GM18502 (cell line): ENCODE data around the gene GSTO2.

Experiments used
- ATAC-seq: cut with Tn5 transposase; IDR thresholded peaks from one replicate; pipeline ENCODE4 v1.9.1; 2021; ENCODE audit warnings: mild to moderate bottlenecking; ENCODE audit not compliant: unreplicated experiment, poor library complexity

Gene GSTO2

DNA sequence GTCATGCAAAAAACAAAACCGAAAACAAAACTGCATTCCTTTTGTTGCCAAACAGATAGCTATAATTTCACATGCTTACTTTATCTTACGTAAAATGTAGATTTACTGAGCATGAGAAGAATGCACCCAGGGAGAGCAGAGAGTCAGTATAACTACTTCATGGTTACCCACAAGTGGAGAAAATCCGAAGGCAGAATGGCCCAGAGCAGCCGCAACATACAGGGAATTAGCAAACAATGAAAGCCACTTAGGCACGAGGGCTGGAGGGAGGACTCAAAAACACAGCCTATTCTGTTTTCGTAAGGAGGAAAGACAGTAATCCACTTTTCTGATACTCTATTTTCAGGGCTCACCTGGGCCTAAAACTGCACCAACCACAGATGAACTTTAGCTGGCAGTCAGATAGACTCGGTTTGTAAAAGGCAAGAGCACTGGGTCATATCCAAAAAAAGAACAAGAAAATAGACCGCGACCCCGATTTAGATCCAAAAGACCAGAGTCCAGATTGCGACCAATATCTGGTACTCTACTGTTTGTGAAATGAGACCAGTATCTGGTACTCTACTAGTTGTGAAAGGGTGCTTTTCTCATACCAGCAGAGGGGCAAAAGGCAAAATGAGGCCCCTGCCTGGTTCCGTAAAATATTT lies 68.0 kb downstream of the GSTO2 start:
- ATAC-seq, result peak; percentile 35

DNA sequence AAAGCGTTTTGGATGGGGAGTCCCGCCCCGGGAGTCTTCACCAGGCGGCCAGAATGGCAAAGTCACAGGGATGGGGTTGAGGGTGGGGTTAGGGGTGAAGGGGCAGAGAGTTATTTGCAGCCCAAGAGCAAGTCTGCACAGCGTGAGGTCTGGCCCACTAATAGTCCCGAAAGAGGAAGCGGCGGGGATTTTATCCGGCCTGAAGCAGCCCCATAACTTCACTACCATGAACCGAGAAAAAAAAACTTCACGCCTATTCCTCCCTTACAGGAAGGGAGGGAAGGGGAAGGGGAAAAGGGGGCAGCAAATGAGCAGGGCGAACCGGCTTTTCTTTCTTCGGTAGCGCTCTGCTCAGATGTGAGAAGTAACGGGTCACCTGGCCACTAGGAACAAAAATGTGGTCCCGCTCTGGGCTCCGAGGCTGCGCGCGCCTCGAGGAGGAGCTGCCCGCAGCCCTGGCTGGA lies 68.6 kb downstream of the GSTO2 start:
- ATAC-seq, result peak; percentile 52

DNA sequence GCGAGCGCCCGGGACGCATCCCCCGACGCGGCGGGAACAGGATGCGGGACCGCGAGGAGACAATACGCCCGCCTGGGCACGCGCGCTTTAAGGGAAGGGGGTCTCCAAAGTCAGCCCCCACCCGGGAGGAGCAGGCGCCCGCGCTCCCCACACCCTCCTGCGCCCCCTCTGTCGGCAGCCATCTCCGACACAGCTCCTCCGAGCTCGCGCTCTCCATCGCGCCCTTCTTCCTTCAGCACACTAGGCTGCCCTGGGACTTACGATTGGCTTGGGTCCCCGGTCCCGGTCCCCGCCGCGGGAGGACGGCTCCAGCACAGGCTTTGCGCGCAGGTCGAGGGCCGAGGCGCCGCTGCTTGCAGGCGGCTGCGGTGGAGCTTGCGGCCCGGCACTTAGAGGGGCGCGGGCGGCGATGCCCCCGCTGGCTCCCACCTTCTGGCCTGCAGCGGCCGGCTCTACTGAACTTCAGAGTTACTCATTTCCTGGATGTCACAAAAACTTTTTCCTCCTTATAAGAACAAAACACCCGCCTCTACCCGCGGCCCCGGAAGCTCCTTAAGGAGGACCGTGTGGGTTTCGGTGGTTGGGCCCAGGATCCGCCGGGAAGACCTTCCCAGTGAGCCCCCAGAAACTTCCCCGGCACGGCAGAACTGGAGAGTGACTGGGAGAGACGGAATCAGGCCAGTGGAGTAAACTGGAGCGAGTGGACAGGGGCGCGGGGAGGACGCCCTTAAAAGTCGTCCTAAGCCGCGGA lies 69.2 kb downstream of the GSTO2 start, which contains the start of gene ITPRIP:
Gene ITPRIP, minus strand, starts transcription at position 481 of the 751 bp plus-strand sequence. CDS start 22,414 bp downstream, outside the sequence.
- peak; percentile 73 for ATAC-seq

DNA sequence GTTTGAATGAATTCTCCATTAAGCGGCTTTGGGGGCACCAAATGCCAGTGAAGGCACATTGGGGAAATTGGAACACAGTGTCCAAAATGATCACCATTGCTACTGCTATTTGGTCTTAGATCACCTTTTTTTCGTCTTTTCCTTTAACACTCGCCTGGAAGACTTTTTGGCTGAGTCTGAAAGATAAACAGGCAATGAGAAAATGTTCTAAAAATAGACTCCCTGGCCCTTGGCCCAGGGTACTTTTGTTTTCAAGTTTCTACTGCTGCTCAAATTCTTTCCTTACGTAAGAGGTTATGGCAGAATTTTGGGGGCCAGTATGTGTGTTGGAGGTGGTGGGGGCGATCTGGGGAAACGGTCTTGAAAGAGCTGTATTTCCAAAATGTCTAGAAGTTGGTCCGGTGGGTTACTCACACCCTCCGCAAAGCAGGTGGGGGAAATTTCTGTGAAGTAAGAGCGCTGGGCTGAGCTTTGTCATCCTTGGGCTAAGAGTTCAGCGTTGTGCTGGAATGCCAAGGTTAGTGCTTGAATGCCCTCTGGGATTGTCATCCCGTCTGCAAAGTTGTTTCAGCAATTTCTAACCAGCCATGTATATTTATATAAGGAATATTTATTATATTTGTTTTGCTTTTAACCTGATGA lies 70.6 kb downstream of the GSTO2 start:
- ATAC-seq, result no peak

DNA sequence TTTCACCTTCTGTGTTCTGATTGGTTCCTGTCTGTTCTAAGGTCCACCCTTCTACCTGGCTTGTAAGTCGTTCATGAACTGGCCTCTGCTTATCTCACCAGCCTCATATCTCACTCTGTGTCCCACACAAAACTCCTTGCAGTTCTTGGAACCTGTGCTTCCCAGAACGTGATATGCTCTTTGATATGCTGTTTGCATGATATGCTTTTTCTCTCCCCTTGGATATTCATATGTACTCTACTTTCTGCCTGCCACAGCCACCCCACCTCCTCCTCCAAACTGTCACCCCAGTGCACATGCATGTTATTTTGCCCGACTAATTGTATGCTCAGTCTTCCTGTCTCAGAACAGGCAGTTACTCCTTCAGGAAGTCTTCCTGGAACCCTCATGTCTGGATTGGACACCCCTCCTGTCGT lies 71.1 kb downstream of the GSTO2 start:
- ATAC-seq, result no peak

DNA sequence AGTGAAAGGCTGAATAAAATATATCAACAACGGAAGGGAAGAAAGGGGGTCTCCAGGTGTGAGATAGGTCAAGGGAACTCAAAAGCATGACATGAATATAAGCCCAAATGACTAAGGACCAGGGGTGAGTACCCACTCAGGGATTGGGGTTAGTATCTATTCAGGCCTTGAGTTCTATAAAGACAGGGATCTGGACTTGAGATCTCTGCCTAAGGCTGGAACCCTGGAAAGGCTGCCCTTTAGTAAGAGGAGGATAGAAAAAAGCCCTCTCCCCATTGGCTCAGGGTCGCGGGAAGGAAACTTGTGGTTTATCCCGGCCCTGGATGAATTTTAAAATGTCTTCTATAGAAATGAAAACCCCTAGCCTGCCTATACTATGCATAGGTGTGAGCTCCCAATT lies 71.7 kb downstream of the GSTO2 start:
- ATAC-seq, result no peak

DNA sequence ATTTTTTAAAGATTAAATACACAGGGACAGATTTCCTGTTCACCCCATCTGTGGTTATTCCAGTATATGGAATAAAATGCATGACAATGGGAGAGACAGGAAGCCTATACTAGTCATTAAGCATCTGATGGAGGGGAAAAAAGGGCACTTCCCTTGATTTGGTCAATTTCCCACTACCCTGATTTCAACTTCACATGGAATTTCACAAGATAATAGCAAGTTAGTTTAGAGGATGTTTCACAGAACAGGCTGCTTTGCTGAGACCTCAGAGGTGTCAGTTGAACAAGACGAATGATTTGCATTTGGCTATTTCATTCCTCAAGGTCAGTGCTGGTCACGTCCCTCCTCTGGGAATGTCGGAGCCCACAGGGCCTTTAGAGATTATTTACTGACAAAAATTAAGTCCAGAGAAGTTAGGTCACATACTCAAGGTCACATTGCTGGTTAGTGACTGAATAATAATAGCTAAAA lies 74.0 kb downstream of the GSTO2 start:
- ATAC-seq, result no peak

DNA sequence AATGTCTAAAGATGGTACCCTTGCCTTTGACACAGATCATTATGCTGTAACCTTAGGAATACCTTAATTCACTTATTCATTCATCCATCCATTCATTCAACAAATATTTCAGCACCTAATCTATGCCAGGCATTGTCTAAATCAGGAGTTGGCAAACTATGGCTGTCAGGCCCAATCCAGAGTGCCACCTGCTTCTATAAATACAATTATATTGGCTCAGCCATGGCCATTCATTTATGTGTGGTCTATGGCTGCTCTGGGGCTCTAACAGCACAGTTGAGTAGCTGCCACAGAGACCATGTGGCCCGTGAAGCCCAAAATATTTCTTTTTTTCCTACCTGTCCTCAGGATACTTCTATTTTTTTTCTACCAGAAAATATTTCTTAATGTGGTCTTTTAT lies 75.2 kb downstream of the GSTO2 start:
- no peak for ATAC-seq

DNA sequence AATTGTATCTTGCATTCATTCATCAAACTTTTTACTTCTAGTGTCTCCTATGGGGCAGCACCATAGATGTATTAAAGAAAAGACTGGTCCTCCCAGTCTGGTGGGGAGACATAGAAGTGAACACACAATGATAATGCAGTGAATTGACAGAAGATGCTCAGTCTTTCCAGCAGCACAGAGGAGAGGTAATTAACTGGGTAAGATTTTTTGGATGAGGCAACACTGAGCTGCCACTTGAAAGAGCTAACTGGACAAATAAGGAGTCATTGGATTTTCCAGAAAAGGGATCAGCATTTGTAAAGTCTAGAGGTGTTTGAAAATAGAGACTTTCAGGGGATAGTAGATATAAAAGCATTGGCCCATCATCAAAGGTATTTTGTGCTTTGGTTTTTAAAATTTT lies 76.5 kb downstream of the GSTO2 start:
- no peak for ATAC-seq

DNA sequence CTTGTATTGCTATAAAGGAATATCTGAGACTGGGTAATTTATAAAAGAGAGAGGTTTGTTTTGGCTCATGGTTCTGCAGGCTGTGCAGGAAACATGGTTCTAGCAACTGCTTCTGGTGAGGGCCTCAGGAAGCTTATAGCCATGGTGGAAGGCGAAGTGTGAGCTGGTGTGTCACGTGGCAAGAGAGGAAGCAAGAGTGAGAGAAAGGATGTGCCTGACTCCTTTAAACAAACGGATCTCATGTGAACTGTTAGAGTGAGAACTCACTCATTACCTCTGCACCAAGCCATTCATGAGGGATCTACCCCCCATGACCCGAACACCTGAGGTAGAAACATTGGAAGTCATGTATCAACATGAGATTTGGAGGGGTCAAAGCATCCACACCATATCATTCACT lies 77.0 kb downstream of the GSTO2 start:
- ATAC-seq, result no peak

DNA sequence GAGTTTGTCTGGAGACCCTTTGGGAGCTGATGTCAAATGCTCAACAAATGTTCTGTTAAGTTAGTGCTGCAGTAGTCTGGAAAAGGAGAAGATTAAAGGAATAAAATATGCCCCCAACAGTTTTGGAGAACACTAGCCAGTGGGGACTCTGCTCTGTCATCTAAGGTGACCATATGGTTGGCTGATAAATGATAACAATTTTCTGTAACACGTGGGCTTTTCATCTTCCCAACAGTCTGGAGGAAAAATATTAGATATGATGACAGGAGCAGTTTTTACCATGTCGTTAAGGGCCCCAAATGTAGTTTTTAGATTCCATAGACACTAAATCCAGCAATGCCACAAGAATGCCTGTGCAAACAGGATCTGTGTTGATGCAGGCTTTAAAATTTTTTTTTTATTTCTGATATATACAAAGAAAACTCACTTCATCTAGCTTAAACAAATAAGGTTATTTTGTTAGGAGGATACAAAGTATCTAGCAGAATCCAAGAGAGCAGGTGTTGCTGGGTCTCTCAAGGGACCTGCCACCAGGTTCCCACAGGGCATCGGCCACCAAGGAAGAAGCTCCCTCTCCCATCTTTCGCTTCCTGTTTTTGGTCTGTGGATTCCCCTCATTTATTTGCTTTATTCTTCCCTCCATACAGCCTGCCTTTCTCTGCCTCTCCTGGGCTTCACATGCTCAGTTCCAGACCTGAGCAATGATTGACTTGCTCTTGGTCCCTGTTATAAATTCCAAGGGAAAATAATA lies 78.5 kb downstream of the GSTO2 start:
- ATAC-seq, result no peak

DNA sequence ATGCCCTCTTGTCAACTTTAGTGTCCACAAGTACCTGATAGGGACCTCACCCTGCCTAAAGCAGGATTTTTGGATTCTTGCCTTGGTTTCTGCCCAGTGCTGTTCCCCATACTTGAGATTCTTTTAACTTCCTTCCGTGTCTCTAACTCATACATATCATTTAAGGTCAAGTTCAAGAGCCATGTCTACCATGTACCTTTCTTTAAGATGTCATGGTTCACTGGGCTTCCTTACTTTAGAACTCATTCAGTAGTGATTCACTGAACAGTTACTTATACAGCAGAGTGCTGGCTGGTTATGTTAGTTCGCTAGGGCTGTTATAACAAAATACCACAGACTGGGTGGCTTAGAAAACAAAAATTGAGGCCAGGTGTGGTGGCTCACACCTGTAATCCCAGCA lies 79.6 kb downstream of the GSTO2 start:
- no peak for ATAC-seq

DNA sequence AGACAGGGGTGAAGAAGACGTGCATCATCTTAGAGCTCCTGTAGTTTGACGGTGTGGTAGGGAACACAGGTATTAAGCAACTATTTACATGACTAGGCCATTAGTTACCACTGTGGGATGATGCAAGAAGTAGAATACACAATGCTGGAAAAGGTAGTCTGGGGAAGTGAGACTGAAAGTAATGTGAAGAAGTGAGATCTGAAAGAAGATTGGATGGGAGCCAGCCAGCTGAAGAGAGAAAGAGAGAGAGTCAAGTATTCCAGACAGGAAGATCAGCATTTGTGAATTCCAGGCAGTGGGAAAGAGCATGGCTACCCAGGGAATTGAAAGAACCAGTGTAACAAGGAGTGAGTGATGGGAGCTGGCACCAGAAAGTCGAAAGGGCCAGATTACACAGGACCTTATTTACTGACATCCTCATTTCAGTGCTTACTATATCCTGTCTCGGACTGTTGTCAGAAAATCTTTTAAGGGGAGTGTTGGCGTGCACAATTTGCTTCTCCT lies 80.7 kb downstream of the GSTO2 start:
- peak; percentile 58 for ATAC-seq

DNA sequence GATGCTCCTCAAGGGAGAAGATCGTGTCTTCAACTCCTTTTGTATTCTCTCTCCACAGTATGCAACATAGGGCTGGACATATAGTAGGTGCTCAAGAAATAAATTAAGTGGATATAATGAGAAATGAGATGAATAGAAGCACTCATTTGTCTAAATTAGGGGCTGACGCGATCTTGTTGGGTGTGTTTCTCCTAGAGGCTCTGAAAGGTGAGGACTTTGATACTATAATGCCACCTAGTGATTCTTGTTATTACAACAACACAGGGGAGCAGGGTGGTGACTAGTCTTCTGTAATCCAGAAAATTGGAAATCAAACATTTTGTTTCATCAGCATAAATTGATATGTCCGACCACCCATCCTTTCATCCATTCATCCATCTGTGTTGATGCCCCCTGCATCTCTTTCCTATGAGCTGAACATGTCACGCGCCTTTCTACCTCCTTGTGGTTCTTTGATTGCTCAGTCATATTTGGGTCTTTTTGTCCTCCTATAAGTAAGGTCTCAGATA lies 81.2 kb downstream of the GSTO2 start:
- ATAC-seq, result peak; percentile 51

DNA sequence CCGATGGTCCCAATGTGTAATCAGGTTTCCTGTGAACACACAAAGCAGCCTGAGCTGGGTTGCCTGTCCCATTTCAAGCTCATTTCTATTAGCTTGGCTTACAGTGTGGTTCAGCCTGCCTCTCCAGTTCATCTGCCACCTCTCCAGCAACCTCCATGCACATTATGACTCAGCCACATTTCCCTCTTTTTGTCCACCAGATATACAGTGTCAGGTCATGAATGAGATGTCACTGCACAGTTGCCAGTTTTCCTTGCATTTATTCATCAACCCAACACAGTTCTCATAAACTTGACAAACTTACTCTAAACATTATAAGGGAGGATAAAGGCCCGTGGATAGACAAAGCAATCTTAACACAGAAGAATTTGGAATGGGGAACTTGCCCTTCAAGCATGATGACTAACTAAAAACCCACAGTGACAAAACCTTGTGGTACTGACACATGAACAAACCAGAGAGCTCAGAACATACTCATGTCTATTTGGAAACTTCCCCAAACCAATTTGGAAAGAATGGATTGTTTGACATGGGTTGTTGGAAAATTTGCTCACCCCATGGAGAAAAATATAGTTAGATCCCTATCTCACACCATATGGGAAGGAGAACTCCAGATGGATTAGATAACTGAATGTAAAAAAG lies 82.2 kb downstream of the GSTO2 start:
- ATAC-seq, result no peak

DNA sequence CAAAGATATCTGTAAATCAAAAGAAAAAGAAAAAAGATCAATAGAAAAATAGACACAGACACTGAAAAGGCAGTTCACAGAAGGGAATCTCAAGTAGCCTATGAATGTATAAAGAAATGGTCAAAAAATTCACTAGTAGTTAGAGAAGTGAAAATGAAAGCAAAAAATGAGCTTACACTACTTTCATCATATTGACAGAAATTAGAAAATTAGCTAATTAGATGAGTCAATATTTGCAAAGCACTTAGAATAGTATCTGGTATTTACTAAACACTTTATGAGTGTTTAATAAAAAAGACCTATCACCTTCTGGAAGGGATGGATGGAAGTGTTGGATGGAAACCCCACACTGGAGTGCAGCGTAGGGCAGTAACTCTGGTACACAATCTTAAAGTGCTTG lies 82.9 kb downstream of the GSTO2 start:
- peak; percentile 22 for ATAC-seq

DNA sequence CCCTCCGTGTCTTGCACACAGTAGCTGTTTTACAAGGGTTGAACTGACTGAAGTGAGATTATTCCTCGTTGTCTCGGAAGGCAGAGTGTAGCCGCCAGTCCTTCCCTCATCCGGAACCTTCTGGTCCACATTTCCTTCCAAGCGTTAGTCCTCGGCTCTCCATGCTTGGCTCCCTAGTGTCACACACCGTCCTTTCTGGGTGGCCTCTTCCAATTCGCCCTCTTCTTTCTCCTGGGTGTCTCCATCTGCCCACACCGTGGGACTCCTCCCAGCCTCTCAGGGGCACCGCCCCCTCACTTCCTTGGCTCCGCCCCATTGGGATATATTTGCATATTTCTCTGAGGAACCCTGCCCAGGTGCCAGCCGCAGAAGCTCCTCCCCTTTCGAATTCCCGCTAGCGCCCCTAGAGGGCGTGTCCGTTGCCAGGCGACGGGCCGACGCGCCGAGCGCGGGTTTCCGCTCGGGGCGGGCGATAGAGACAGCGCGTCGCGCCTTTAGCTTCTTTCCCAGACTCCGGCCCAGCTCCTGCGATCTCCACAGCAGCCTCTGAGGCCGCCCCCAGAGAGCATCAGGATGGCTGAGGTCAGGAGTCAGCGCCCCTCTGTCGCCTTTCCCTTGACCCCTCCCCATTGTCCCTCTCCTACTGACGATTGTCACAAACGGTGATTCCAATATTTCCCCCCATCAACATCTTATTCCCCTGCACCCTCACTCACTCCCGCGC lies 84.5 kb downstream of the GSTO2 start, which contains the start of gene CFAP58:
Gene CFAP58, plus strand, starts transcription at position 509 of the 724 bp plus-strand sequence. Its CDS starts 65 bp downstream, at position 574.
- peak; percentile 61 for ATAC-seq
